ENCODE data around the gene TRAF2.

- TF ChIP-seq, protein P1, sequence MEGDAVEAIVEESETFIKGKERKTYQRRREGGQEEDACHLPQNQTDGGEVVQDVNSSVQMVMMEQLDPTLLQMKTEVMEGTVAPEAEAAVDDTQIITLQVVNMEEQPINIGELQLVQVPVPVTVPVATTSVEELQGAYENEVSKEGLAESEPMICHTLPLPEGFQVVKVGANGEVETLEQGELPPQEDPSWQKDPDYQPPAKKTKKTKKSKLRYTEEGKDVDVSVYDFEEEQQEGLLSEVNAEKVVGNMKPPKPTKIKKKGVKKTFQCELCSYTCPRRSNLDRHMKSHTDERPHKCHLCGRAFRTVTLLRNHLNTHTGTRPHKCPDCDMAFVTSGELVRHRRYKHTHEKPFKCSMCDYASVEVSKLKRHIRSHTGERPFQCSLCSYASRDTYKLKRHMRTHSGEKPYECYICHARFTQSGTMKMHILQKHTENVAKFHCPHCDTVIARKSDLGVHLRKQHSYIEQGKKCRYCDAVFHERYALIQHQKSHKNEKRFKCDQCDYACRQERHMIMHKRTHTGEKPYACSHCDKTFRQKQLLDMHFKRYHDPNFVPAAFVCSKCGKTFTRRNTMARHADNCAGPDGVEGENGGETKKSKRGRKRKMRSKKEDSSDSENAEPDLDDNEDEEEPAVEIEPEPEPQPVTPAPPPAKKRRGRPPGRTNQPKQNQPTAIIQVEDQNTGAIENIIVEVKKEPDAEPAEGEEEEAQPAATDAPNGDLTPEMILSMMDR (IDR thresholded peaks at IDR 0.05; ENCODE audit: low read length) = no peak
- no peak for TF ChIP-seq EZH2 (optimal IDR thresholded peaks at IDR 0.05; ENCODE audit: low read depth, low read length)
- TF ChIP-seq EZH2phosphoT487 (IDR thresholded peaks at IDR 0.05; ENCODE audit: low read length) = no peak
These were observed at the start of gene TRAF2 for GRCh38 chr9:136885950-136886578.

All from MM.1S (cell line).